Transverse colon (tissue), 3 donors: ENCODE measurements around the gene ADM5.

ENCODE experiments used
- CTCF ChIP-seq, 5 experiments: fragments of 200-600 bp in 3 of 5; fragments of 450-650 bp in 2 of 5; sonication (generic) in 3 of 5; IDR thresholded peaks; 1 replicate in 2 of 5; 2 replicates in 3 of 5; pipeline ENCODE4 v1.5.1; 2016 to 2017; ENCODE audit warnings: antibody characterized with exemption in 5 of 5, inconsistent platforms in 3 of 5, mild to moderate bottlenecking in 2 of 5, moderate library complexity in 1 of 5
- POLR2A ChIP-seq: fragments of 450-650 bp; IDR thresholded peaks from one replicate; pipeline ENCODE4 v1.6.1; 2016; ENCODE audit warnings: antibody characterized with exemption, mild to moderate bottlenecking, moderate library complexity

GRCh38 chr19:49716154-49716553 lies 26.8 kb downstream of the ADM5 start:
- no peak for TF ChIP-seq CTCF (IDR thresholded peaks at IDR 0.05)
- TF ChIP-seq POLR2A: no peak
